CD4-positive, alpha-beta T cell treated with Interleukin-10 for 1 hour (primary cell): Measurements from ENCODE around the gene DLGAP1.
"Not testable (repeated sequence)": the region's sequence is repeated elsewhere in the genome, so short reads cannot be mapped to it uniquely, and the experiment has no call there.

Experiments
- DNase-seq: peaks from one replicate; pipeline ENCODE4 v3.0.0-alpha.2; 2020

DLGAP1 gene

DNA sequence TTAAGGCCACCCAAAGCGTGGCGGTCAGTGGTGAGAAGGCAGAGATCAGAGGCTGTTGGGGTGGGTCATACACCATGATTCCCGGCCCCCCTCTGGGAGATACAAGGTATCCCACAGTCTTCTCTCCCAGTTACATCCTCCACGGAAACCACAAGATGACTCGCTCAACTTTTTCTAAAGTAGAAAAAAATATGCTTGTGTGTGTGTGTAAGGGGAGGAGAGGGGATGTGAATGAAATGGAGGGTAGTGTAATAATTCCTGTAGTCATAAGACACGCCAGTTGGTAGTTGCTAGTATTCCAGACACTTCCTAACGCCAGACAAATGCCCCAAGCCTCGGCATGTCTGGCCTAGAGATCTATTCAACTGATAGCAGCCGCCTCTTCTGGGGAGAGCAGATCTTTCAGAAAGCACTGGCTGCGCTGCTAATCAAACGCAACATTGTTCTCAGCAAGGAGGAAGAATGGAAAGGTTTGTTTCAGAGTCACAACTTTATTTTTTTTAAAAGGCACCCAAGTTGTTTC lies 861.7 kb downstream of the DLGAP1 start:
- DNase-seq = no peak

DNA sequence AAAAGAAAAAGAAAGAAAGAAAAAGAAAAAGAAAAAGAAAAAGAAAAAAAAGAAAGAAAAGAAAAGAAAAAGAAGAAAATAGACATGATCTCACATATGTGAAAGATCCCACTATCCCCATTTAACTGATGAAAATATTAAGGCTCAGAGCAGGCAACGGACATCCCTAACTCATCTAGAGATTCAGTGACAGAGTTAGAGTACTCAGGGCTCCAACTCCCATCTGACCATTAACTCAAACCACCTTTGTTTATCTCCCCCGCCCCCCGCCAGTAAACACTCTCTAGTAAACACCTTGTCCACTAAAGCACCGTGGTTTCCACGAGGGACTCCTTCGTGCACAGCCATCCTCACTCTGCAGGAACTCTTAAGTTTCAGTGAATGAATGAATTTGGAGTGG lies 862.2 kb downstream of the DLGAP1 start:
- DNase-seq = no peak

DNA sequence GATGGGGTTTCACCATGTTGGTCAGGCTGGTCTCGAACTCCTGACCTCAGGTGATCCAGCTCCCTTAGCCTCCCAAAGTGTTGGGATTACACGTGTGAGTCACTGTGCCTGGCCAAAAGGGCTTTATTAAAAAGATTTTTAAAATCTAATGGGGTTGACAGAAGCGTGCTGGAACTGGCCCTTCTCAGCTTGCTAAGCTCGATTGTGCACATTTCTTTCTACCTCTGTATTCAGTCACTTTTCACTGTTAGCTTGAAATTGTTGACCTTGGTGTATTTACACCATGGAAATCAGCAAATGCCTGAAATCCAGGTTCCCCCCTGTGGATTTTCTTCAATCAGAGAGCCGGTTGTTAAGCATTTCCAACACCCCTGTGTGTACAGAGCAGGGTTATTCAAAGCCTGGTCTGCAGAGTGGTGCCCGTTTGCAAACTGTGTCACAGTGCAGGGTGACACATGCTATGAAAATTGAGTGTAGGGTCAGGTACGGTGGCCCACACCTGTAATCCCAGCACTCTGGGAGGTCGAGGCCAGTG lies 864.9 kb downstream of the DLGAP1 start:
- DNase-seq = no peak

GRCh38 chr18:3585656-3586509 lies 869.2 kb downstream of the DLGAP1 start:
- DNase-seq = peak; percentile 78

- no peak for DNase-seq
Measured at GRCh38 chr18:3584897-3585460, 870.1 kb downstream of the DLGAP1 start.

DNA sequence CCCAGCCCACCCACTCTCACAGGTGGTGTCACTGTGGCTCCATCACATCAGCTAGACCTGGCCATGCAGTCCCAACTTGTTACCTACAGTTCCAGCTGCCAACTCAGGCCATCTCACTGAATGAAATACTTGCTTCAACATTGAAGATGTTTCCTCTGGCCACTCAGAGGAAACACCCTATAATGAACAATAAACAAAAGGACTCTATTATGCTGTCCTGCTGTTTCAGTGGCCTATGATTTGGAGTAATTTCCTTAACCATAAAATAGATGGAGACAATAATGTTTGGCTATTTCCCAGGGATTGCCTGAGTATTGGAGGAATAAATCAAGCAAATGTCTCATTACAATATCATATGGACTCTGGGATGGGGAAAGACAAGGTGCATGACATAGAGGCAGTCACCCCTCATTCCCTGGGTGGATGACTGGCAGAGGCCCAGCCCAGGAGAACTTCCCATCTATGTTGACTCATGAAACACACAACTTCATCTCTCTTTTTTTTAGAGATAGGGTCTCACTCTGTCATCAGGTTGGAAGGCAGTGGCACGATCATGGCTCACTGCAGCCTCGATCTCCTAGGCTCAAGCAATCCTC lies 870.7 kb downstream of the DLGAP1 start:
- DNase-seq = no peak

- no peak for DNase-seq
Measured at GRCh38 chr18:3583873-3584247, 871.2 kb downstream of the DLGAP1 start.

DNA sequence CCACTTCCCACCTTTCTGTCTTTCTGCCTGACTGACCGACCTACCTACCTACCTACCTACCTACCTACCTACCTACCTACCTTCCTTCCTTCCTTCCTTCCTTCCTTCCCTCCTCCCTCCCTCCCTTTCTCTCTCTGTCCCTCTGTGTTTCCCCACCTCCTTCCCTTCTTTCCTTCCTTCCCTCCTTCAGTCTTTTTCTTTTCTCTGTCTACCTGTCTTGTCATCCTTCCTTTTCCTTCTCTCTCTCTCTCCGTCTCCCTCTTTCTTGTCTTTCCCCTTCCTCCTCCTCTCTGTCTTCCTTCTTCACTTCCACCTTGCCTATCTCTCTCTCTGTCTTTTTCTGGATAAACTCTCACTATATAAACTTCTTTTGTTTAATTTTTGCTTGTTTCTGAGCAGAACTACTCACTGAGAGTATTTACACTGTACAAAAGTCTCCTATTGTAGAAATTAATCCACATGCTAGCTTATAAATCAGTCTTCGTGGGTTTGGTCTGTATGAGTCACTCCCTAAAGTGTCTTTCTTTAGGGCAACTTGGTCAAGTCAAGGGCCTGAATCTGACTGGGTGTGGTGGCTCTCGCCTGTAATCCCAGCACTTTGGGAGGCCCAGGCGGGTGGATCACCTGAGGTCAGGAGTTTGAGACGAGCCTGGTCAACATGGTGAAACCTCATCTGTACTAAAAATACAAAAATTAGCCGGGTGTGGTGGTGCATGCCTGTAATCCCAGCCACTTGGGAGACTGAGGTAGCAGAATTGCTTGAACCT lies 871.8 kb downstream of the DLGAP1 start:
- DNase-seq = not testable (repeated sequence)

- no peak for DNase-seq
Measured at GRCh38 chr18:3581890-3582289, 873.2 kb downstream of the DLGAP1 start.

DNA sequence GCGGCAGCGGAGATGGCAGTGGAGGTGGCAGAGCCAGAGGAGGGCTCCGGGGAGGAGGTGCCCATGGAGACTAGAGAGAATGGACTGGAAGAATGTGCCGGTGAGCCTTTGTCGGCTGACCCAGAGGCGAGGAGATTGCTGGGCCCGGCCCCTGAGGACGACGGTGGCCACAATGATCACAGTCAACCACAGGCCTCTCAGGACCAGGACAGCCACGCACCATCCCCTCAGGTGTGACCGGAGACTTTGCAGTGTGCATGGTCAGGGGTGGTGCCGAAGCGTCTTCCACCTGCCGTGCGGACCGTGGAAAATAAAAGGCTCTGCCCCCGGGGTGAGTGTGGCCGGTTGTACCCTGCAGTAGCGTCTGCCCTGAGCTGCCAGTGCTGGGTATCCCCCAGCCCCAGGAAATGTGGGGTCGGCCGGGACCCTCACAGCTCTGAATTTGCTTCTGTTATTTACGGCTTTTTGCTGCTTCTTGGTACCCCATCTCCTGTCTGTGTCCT lies 874.5 kb downstream of the DLGAP1 start:
- not testable (repeated sequence) for DNase-seq

GRCh38 chr18:3579701-3580100 lies 875.4 kb downstream of the DLGAP1 start:
- no peak for DNase-seq

- no peak for DNase-seq
Measured at GRCh38 chr18:3578621-3579020, 876.5 kb downstream of the DLGAP1 start.

- no peak for DNase-seq
Measured at GRCh38 chr18:3577281-3577855, 877.7 kb downstream of the DLGAP1 start.

DNA sequence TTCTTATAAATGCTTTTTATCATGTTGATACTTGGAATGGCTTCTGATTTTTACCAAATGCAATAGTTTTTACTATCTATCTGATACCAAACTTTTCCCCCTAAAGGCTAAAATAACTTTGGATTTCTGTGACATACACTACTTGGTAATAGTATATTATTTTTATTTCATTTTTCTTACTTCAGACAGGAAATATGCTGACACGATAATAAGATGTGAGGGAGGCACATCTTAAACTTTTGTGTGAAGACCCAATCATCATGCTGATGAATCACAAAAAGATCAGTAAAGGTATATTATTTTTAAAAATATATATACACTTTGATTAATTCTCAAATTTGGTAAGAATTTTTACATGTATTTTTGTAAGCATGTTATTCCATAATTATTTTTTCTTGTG lies 882.3 kb downstream of the DLGAP1 start:
- DNase-seq = no peak

DNA sequence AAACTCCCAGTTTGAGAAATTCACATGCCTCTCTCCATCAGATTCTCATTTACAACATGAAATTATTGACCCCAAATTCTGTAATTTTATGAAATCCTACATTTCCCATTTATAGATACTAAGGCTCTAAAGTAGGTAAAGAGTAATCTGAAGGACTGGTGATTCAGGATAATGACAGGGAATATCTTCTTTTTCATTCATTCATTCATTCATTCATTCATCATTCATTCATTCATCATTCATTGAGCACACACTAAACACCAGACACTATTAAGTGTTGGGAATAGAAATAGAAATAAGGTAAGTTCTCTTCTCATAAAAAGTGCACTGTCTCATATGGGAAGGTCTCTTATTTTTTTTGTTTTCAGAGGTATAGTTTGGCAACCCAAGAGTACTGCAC lies 888.3 kb downstream of the DLGAP1 start:
- DNase-seq = no peak

DNA sequence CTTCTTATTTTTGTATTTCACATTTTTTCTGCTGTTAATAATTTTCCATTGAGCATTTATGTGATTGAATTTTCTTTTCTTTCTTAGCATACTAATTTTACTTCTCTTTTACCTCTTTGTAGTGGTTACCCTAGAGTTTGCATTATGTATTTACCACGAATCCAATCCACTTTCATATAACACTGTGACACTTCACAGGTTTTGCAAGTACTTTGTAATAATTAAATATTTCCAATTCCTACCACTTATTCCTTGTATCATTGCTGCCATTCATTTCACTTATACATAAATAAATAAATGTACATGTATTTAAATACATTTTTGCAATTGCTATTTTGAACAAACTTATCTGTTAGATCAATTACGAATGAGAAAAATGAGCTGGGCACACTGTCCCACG lies 894.4 kb downstream of the DLGAP1 start:
- DNase-seq = no peak

DNA sequence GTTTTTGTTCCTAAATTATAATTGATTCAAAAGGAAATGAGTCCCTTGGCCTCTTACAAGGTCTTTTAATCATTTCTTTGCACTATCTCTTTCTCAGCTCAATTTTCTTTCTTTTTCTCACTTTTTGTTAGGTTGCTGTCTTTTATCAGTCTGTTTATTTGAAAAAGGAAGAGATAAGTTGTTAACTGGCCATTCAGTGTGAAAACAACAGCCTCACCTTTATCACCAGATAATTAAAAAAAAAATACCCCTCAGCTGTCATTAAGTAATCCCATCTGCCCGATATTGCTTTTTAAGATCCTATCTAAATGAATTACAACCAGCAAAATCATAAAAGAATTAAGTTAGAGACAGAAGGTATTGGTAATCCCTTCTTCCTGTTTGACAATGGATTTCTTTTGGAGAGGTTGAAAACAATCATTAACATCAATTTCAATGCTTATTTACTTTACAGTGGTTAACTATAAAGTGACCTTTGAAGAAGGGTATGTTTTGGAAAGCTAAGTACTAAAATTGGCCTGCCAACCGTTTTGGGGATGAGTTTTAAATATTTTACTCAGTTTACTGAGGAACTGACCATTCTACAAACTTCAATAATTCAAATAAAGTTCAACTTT lies 900.2 kb downstream of the DLGAP1 start:
- no peak for DNase-seq

DNA sequence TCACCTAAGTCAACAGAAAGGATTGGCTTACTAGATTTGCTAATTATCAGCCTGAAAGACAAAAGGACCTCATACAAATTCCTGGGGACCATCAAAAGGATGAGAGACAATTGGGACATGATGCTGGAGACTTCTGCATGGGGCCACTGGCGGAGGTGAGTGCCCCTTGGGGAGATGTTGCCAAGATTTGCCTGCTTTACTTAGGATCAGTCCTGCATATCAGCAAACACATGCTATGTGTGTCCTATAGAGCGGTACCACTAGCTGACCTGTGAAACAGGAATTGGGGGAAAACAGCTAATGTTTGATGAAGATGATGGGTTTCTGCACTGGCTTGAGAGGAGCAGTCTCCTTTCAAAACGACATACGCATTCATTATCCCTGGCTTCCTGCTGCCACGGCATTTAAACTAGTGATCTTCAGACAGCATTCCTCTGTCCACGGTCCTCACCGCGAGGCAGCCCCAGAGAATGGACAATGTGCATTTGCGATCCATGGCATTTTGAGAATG lies 901.0 kb downstream of the DLGAP1 start:
- DNase-seq = no peak

DNA sequence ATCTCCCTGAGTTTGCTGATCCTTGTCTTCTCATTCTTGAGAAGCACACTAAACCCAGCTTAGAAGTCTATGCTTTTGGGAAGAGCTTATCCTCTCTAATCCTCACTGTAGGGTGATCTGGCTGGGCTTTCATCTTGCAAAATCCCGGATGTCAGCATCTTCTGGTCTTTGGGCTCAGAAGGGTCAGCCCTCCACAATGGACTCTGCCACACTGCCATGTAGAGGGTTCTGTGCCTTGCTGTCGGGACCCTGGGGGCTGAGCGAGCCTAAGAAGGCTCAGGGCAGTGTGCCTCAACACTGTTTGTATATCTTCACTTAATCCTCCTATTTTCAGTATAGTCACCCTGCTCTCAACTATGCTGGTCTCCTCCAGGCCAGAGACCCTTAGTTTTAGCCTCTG lies 902.8 kb downstream of the DLGAP1 start:
- DNase-seq = no peak

DNA sequence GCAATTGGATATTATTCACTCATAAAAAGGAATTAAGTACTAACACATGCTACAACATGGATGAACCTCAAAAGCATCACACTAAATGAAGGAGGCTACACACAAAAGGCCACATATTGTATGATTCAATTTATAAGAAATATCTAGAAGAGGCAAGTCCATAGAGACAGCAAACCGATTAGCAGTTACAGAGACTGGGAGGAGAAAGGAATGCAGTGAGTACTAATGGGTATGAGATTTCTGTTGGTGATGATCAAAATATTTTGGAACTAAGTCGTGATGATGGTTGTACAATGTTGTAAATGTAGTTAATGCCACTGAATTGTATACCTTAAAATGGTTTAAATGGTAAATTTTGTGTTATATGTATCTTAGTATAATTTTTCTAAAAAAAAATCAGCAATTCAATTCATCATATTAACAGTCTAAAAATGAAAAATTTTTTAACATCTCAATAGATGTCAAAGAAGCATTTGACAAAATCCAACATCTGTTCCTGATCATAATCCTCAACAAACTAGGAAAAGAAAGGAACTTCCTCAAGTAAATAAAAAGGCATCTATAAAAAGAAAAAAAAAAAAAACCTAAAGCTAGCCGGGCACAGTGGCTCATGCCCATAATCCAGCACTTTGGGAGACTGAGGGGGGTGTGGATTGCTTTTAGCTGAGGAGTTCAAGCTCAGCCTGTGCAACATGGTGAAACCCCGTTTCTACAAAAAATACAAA lies 907.1 kb downstream of the DLGAP1 start:
- DNase-seq = no peak

DNA sequence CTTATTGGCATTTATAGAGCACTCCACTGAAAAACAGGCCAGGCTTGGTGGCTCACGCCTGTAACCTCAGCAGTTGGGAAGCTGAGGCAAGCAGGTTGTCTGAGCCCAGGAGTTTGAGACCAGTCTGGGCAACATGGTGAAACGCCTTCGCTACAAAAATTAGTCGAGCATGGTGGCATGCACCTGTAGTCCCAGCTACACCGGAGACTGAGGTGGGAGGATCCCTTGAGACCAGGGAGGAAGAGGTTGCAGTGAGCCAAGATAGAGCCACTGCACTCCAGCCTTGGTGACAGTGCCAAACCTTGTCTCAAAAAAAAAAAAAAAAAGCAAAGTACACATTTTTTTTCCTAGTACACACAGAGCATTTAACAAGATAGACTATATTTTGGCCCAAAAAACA lies 909.0 kb downstream of the DLGAP1 start:
- DNase-seq = no peak
